Activated T-helper 1 cell treated with Interleukin-2 at 50 U/mL for 16 hours (primary cell): ENCODE results near the gene KIF19.
"Not testable (repeated sequence)": the region's sequence is repeated elsewhere in the genome, so short reads cannot be mapped to it uniquely, and the experiment has no call there.

Experiments
- DNase-seq: peaks from one replicate; pipeline ENCODE4 v3.0.0-alpha.2; 2020; ENCODE audit warnings: low read depth

The KIF19 gene

GRCh38 chr17:74389937-74390679 is 64.1 kb downstream of the KIF19 start:
- no peak for DNase-seq

- no peak for DNase-seq
Measured at GRCh38 chr17:74390680-74391653, 64.9 kb downstream of the KIF19 start.

- no peak for DNase-seq
Measured at GRCh38 chr17:74391771-74392170, 65.7 kb downstream of the KIF19 start.

GRCh38 chr17:74392848-74393247 is 66.8 kb downstream of the KIF19 start:
- DNase-seq: no peak

- DNase-seq: no peak
Measured at GRCh38 chr17:74393346-74393942, 67.4 kb downstream of the KIF19 start.

GRCh38 chr17:74394275-74394950 is 68.4 kb downstream of the KIF19 start:
- no peak for DNase-seq

- no peak for DNase-seq
Measured at GRCh38 chr17:74394977-74395376, 69.0 kb downstream of the KIF19 start.

GRCh38 chr17:74396567-74396966 is 70.5 kb downstream of the KIF19 start:
- no peak for DNase-seq

GRCh38 chr17:74402048-74402447 is 76.0 kb downstream of the KIF19 start:
- no peak for DNase-seq

GRCh38 chr17:74403512-74404137 is 77.6 kb downstream of the KIF19 start:
- no peak for DNase-seq

GRCh38 chr17:74404218-74404617 is 78.2 kb downstream of the KIF19 start:
- no peak for DNase-seq

- DNase-seq: no peak
Measured at GRCh38 chr17:74404789-74405188, 78.8 kb downstream of the KIF19 start.

GRCh38 chr17:74405311-74405710 is 79.3 kb downstream of the KIF19 start:
- not testable (repeated sequence) for DNase-seq
